Natural killer cell treated with Interleukin-12 subunit alpha and Interleukin-12 subunit beta and Interleukin-15 and Interleukin-18, amount 100 ng/mL, for 72 hours (primary cell): ENCODE results near the gene GPRASP3. TPM values are rescaled to one million over a fixed set of nuclear protein-coding genes. Genes with fewer than 3 reads are reported as not detected.
"Not testable (repeated sequence)": the region's sequence is repeated elsewhere in the genome, so short reads cannot be mapped to it uniquely, and the experiment has no call there.

Experiments
- ATAC-seq, 2 donors: fragments of 150-1000 bp; cut with Tn5 transposase in 1 of 2; sonication (Bioruptor Pico), chemical (Tn5 transposase) in 1 of 2; 2 replicates each; pipeline ENCODE4 v1.10.0; 2021
- DNase-seq: peaks from one replicate; pipeline ENCODE4 v3.0.0; 2022; ENCODE audit warnings: low spot score
- H3K27ac Mint-ChIP-seq, 2 donors: 1 replicate in 1 of 2; 2 replicates in 1 of 2; pipeline ENCODE4 v1.8.0; 2022; ENCODE audit warnings: mixed read lengths in 2 of 2, mild to moderate bottlenecking in 1 of 2, moderate library complexity in 1 of 2
- H3K27me3 Mint-ChIP-seq, 2 donors: 1 replicate in 1 of 2; 2 replicates in 1 of 2; pipeline ENCODE4 v1.8.0; 2022; ENCODE audit warnings: mixed read lengths in 2 of 2
- H3K36me3 Mint-ChIP-seq: one replicate; pipeline ENCODE4 v1.8.0; 2022; ENCODE audit warnings: mixed read lengths
- H3K4me1 Mint-ChIP-seq, 2 donors: 1 replicate in 1 of 2; 2 replicates in 1 of 2; pipeline ENCODE4 v1.8.0; 2022; ENCODE audit warnings: low read depth in 2 of 2, mixed read lengths in 2 of 2, mild to moderate bottlenecking in 1 of 2
- H3K4me3 Mint-ChIP-seq: one replicate; pipeline ENCODE4 v1.8.0; 2022; ENCODE audit warnings: mixed read lengths
- H3K9me3 Mint-ChIP-seq: 2 replicates; pipeline ENCODE4 v1.8.0; 2022; ENCODE audit warnings: mixed read lengths
- total RNA-seq, 2 donors: library from RNA; stranded (reverse); gene quantifications; one replicate each; pipeline ENCODE4 v1.2.3, GENCODE V29; 2022

The GPRASP3 gene
- total RNA-seq, 2 donors from 2014 or later = 1.9 to 2.5 TPM

GRCh38 chrX:102721169-102721506 lies 595 bp downstream of the GPRASP3 start:
- not testable (repeated sequence) for H3K27me3 Mint-ChIP-seq, H3K36me3 Mint-ChIP-seq, H3K4me1 Mint-ChIP-seq, H3K27ac Mint-ChIP-seq, DNase-seq, H3K9me3 Mint-ChIP-seq
- H3K4me3 Mint-ChIP-seq = peak overlapping the region; percentile 87
- ATAC-seq = peak in 1 of 2 donors; percentile 9

DNA sequence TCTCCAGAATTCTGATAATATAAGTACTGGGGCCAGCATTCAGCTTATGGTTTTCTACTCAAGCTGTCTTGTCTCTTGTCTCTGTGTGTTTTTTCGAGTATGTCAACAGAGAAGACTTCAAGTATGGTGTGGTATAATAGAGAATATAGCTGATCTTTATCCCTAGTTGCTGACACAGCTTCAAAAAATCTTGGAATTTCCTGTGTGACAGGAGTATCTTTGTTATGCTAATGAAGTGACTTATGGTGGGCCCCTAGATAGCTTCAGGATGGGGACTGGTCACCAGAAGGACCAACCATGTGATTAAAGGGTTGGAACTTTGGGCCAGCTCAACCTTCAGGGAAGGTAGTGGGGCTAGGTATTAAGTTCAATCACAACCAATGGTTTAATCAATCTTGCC lies 2.9 kb downstream of the GPRASP3 start:
- no peaks in the 10 kb centered on the region for H3K9me3 Mint-ChIP-seq
- peaks cover 5 to 7% of the 10 kb centered on the region in 2 donors for H3K4me1 Mint-ChIP-seq
- ATAC-seq (no peak), DNase-seq (no peak)
- H3K36me3 Mint-ChIP-seq = no peaks in the 10 kb centered on the region
- no peak overlapping the region for H3K27ac Mint-ChIP-seq
- no peak overlapping the region for H3K4me3 Mint-ChIP-seq
- H3K27me3 Mint-ChIP-seq = peaks cover 0 to 8% of the 10 kb centered on the region in 2 donors

DNA sequence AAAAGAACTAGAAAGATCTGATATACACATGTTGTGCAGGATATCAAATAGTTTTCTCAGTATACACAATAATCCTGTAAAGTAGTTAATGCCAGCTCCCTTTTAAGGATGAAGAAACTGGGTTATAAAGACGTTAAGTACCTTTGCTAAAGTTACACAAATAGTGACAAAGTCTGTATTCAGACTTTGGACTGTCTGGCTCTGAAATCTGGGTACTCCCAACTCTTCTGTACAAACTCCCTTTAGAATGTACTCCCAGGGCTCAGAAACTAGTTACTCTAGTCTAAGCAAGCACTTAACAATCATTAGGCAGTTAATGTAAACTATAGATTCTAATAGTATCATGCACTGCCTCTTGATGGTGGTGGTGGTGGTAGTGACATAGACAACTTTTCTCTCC lies 7.2 kb downstream of the GPRASP3 start:
- peaks cover 0 to 2% of the 10 kb centered on the region in 2 donors for H3K27me3 Mint-ChIP-seq
- no peaks in the 10 kb centered on the region for H3K4me1 Mint-ChIP-seq
- no peak for DNase-seq
- H3K27ac Mint-ChIP-seq = no peak overlapping the region
- no peak for ATAC-seq
- no peak overlapping the region for H3K4me3 Mint-ChIP-seq
- H3K9me3 Mint-ChIP-seq = no peaks in the 10 kb centered on the region
- no peaks in the 10 kb centered on the region for H3K36me3 Mint-ChIP-seq

DNA sequence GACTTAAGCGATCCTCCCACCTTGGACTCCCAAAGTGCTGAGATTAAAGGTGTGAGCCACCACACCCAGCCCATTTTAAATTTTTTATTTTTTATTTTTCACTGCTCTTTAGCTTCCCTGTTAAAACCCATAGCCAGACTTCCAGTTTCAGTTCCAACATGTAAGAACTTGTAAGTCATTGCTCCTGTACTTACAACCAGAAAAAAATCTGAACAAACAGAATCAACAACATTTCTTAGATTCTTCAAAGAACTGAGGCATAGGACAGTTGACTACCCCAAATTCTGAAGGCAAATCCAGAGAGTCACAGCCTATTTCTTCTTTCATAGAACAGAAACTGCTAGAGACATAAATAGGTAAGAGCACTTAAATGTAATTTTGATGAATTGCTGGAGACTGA lies 8.1 kb downstream of the GPRASP3 start:
- peaks cover 0 to 4% of the 10 kb centered on the region in 2 donors for H3K27me3 Mint-ChIP-seq
- no peaks in the 10 kb centered on the region for H3K4me1 Mint-ChIP-seq
- ATAC-seq = no peak
- no peak overlapping the region for H3K27ac Mint-ChIP-seq
- no peaks in the 10 kb centered on the region for H3K36me3 Mint-ChIP-seq
- H3K4me3 Mint-ChIP-seq = no peak overlapping the region
- no peaks in the 10 kb centered on the region for H3K9me3 Mint-ChIP-seq
- DNase-seq = no peak

DNA sequence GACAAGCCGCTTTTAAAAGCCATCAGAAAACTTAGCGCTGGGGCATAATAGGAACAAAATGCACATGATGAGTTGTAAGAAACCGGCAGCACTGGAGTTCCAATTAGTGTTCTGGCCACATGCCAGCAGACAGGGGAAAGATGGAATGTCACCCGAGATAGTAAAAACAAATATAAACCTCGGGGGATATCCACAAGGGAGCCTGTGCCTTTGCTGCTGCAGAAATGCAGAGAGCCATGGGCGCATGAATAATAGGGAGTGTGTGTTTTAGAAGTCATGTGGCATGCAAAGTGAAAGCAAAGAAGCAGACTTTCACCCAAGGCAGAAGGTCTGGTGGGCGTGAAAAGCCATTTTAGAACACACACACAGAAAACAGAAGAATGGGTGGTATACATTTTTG lies 19.1 kb downstream of the GPRASP3 start:
- H3K27ac Mint-ChIP-seq = no peak overlapping the region

GRCh38 chrX:102744307-102744706 lies 23.8 kb downstream of the GPRASP3 start:
- H3K9me3 Mint-ChIP-seq = no peaks in the 10 kb centered on the region
- no peak for DNase-seq
- no peaks in the 10 kb centered on the region for H3K36me3 Mint-ChIP-seq
- ATAC-seq = no peak
- peaks cover 0 to 4% of the 10 kb centered on the region in 2 donors for H3K4me1 Mint-ChIP-seq
- peaks cover 0 to 12% of the 10 kb centered on the region in 2 donors for H3K27me3 Mint-ChIP-seq
- H3K27ac Mint-ChIP-seq = no peak overlapping the region
- H3K4me3 Mint-ChIP-seq = no peak overlapping the region

More for the DNA sequence above, 19.1 kb downstream of the GPRASP3 start:
- Mint-ChIP-seq H3K27me3 (peaks cover 0 to 7% of the 10 kb centered on the region in 2 donors), H3K4me3 (no peak overlapping the region), H3K9me3 (no peaks in the 10 kb centered on the region), H3K36me3 (no peaks in the 10 kb centered on the region), H3K4me1 (no peaks in the 10 kb centered on the region)
- ATAC-seq (no peak), DNase-seq (no peak)

- Mint-ChIP-seq H3K27ac (no peak overlapping the region), H3K4me1 (peaks cover 0 to 4% of the 10 kb centered on the region in 2 donors), H3K36me3 (no peaks in the 10 kb centered on the region), H3K9me3 (no peaks in the 10 kb centered on the region), H3K4me3 (peak overlapping the region; percentile 70), H3K27me3 (peaks cover 0 to 12% of the 10 kb centered on the region in 2 donors)
- DNase-seq (no peak), ATAC-seq (no peak)
Measured at GRCh38 chrX:102745513-102745856, 24.9 kb downstream of the GPRASP3 start.

- Mint-ChIP-seq H3K4me1 (peaks cover 0 to 4% of the 10 kb centered on the region in 2 donors), H3K36me3 (no peaks in the 10 kb centered on the region), H3K4me3 (peak overlapping the region; percentile 70), H3K9me3 (no peaks in the 10 kb centered on the region), H3K27ac (no peak overlapping the region), H3K27me3 (peaks cover 0 to 12% of the 10 kb centered on the region in 2 donors)
- DNase-seq (peak; percentile 63), ATAC-seq (peak; percentile 66 to 74)
Measured at GRCh38 chrX:102745857-102746584, 25.5 kb downstream of the GPRASP3 start.

DNA sequence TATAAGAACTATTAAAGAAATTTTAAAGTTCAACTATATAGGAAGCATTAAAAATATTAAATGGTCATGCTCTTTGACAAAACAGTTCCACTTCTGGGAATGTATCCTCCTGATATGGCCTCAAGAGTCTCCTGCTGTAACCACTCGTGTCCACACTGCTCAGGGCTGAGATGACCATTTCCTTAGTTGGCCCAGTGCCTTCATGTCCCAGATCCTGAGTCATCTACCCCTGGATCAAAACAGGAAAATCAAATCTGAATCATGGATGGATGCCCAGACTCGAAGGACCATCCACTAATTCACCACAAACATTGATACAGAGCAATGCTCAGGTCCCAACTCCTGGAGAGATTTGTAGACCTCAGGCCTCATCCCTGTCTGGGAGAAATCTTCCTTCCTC lies 44.7 kb downstream of the GPRASP3 start:
- peaks cover 0 to 5% of the 10 kb centered on the region in 2 donors for H3K27me3 Mint-ChIP-seq
- no peaks in the 10 kb centered on the region for H3K36me3 Mint-ChIP-seq
- DNase-seq (no peak), ATAC-seq (no peak)
- no peak overlapping the region for H3K27ac Mint-ChIP-seq
- H3K4me3 Mint-ChIP-seq = no peak overlapping the region
- no peaks in the 10 kb centered on the region for H3K9me3 Mint-ChIP-seq
- peaks cover 9% of the 10 kb centered on the region in 2 donors for H3K4me1 Mint-ChIP-seq

- Mint-ChIP-seq H3K4me3 (no peak overlapping the region), H3K9me3 (no peaks in the 10 kb centered on the region), H3K4me1 (peaks cover 9 to 10% of the 10 kb centered on the region in 2 donors), H3K36me3 (no peaks in the 10 kb centered on the region), H3K27me3 (peaks cover 0 to 5% of the 10 kb centered on the region in 2 donors), H3K27ac (no peak overlapping the region)
- DNase-seq (no peak), ATAC-seq (no peak)
Measured at GRCh38 chrX:102765809-102766208, 45.3 kb downstream of the GPRASP3 start.

DNA sequence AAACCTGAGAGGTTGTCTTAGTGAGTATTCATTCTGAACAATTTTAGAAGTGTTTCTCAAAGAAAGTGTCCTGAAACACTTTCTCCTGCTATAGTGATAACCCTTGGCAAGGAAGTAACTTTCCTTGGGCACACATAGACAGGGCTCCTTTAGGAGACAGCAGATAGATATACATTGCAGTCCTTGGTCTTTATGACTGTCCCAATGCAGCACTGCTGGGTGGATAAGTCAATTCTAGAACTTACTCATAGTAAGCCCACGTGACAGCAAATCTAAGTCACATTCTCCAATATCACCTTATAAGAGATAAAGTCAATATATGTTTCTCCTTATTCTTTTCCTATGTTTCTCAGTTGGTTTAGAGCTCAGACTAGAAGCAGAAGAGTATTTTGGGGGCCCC lies 46.7 kb downstream of the GPRASP3 start:
- Mint-ChIP-seq H3K4me1 (peaks cover 9 to 13% of the 10 kb centered on the region in 2 donors), H3K4me3 (no peak overlapping the region), H3K36me3 (no peaks in the 10 kb centered on the region), H3K27ac (no peak overlapping the region), H3K9me3 (no peaks in the 10 kb centered on the region), H3K27me3 (peaks cover 0 to 5% of the 10 kb centered on the region in 2 donors)
- peak in 1 of 2 donors; percentile 57 for ATAC-seq
- DNase-seq = no peak

- Mint-ChIP-seq H3K36me3 (no peaks in the 10 kb centered on the region), H3K4me3 (peak overlapping the region; percentile 99), H3K27ac (peak overlapping the region; percentile 87 to 98), H3K27me3 (no peaks in the 10 kb centered on the region), H3K9me3 (no peaks in the 10 kb centered on the region), H3K4me1 (peaks cover 9 to 13% of the 10 kb centered on the region in 2 donors)
- peak; percentile 73 for DNase-seq
- peak; percentile 86 to 90 for ATAC-seq
Measured at GRCh38 chrX:102768987-102769761, 48.6 kb downstream of the GPRASP3 start.
